ENCODE results near the gene PPP1R26. TPM values are rescaled to one million over a fixed set of nuclear protein-coding genes. Genes with fewer than 3 reads are reported as not detected.

PPP1R26 gene
- total RNA-seq, 1 experiment from 2014 or later: 32.0 TPM

GRCh38 chr9:135471791-135472640 lies 7.6 kb upstream of the PPP1R26 start:
- ChIA-PET RAD21 (ENCODE audit: low non-redundant PET in 1 of 2, low total read pairs in 2 of 2, uncharacterized antibody in 2 of 2, unreplicated experiment in 2 of 2) (no interaction called here), CTCF (interaction anchor here (1.3 kb wide), 1 partner anchor 9 kb away, joined by 3 read pairs; no protein-coding TSS in a partner anchor)

More at GRCh38 chr9:135471791-135472640, 7.6 kb upstream of the PPP1R26 start:
- Histone ChIP-seq H3K9me3 (ENCODE audit: control insufficient read depth in 1 of 2, insufficient read depth in 1 of 2, low read depth in 1 of 2, low read length in 2 of 2) (no peaks in the 10 kb centered on the region), H3K9ac (ENCODE audit: low read length) (no peak overlapping the region), H3K4me3 (replicated peaks in 1 of 2; ENCODE audit: low read depth in 1 of 2, low read length in 2 of 2) (no peak overlapping the region), H3K4me2 (ENCODE audit: low read length) (peak overlapping the region; percentile 14; the same call in 1 of the 2 replicates), H3K79me2 (ENCODE audit: insufficient read depth, low read length) (peaks cover 5% of the 10 kb centered on the region; the same call in 1 of the 2 replicates), H4K20me1 (ENCODE audit: insufficient read depth) (no peaks in the 10 kb centered on the region), H2AFZ (ENCODE audit: low read depth, low read length, poor library complexity, severe bottlenecking) (no peak overlapping the region), H3K27ac (ENCODE audit: low read depth, low read length) (no peak overlapping the region), H3K27me3 (ENCODE audit: insufficient read depth, low read length) (no peaks in the 10 kb centered on the region), H3K4me1 (ENCODE audit: control insufficient read depth in 1 of 2, insufficient read depth in 2 of 2, low read length in 2 of 2) (peaks cover 28 to 53% of the 10 kb centered on the region in 2 experiments), H3K9me2 (ENCODE audit: insufficient read depth) (no peaks in the 10 kb centered on the region), H3K36me3 (ENCODE audit: control insufficient read depth in 1 of 2, insufficient read depth in 2 of 2, low read length in 2 of 2) (no peaks in the 10 kb centered on the region)
- ATAC-seq (no peak), DNase-seq (ENCODE audit: low read depth, low spot score) (no peak)
- TF ChIP-seq ZNF274 (IDR thresholded peaks at IDR 0.05; ENCODE audit: low read depth, low read length) (no peak), EGR1 (IDR thresholded peaks at IDR 0.05; ENCODE audit: low read depth) (no peak), ELF1 (IDR thresholded peaks at IDR 0.05; ENCODE audit: borderline replicate concordance, low read depth) (no peak), EZH2 (IDR thresholded peaks at IDR 0.05) (no peak), CTCF (IDR thresholded peaks at IDR 0.05 in 2 of 3, conservative IDR thresholded peaks at IDR 0.05 in 1 of 3; ENCODE audit: borderline replicate concordance in 1 of 3, insufficient read depth in 1 of 3, low read depth in 2 of 3, low read length in 2 of 3) (no peak), FOSL1 (IDR thresholded peaks at IDR 0.05; ENCODE audit: low read depth) (no peak), POLR2AphosphoS5 (IDR thresholded peaks at IDR 0.05; ENCODE audit: low read depth, low read length) (no peak), SIN3A (IDR thresholded peaks at IDR 0.05; ENCODE audit: low read depth) (no peak), ZFX (IDR thresholded peaks at IDR 0.05) (no peak), YY1 (IDR thresholded peaks at IDR 0.05; ENCODE audit: extremely low read depth, insufficient replicate concordance, low read depth, low read length) (no peak), TCF7L2 (IDR thresholded peaks at IDR 0.05; ENCODE audit: borderline replicate concordance, extremely low read depth, insufficient read depth, insufficient read length) (no peak), ZBTB33 (IDR thresholded peaks at IDR 0.05; ENCODE audit: extremely low read depth, insufficient replicate concordance, low read length) (no peak)
- BruUV-seq (replicated peaks): no TSS peak
- POLR2A ChIA-PET: interaction anchor here (1.5 kb wide), 1 partner anchor 9 kb away, joined by 5 read pairs; no protein-coding TSS in a partner anchor
- intact Hi-C loops (cut with micrococcal nuclease): no loop called here

Measured in HCT116 (cell line).